GM11168 (cell line): Measurements from ENCODE around the gene ZNF384.
"Not testable (repeated sequence)": the region's sequence is repeated elsewhere in the genome, so short reads cannot be mapped to it uniquely, and the experiment has no call there.

Experiments used
- in situ Hi-C: fragments of 300-500 bp; cut with MboI; formaldehyde crosslinking; loops from one replicate; pipeline ENCODE4 v1.12.0; 2022; ENCODE audit warnings: low sequenced_read_pairs; ENCODE audit not compliant: unreplicated experiment

Gene ZNF384

DNA sequence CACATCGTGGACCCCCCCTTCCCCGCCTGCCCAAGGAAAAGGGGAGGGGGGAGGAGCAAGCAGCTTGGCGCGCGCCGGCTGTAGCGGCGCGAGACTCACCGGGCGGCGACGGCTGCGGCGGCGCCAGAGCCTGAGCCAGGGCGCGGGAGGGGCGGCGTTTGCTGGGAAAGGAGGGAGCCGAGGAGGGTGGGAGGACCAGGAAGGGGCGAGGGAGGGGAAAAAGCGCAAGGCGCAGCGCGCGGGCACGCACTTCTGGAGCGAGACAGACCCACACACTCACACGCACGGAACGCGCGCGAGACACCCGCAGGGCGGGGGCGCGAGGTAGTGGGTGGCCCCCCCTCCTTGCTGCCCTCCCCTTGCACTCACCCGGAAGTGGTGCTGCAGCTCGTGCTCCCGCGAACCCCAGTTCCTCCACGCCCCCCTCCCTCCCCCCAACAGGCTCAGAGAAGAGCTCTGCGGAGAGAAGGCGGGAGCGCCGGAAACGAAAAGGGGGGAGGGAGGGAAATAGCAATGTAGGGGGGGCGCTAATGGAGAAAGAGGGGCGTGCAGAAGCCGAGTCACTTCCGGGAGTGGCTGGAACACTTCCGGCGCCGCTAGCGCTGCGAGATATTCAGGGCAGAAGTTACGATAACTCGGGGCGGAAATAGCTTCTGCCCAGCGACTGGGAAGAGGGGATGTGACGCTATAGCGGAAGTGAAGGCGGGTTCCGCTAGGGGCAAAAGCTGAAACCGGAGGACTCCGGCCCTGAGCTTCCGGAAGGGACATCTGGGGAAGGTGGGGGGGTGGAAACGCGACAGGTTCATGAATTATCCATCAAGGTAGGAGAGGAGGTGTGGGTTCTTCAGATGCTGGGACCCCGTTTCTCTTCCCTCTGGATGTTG is at the start of gene ZNF384:
Gene ZNF384 (minus strand): TSS at position 377 of the 884 bp plus-strand sequence. CDS start 9,855 bp downstream, outside the sequence.
- in situ Hi-C loops = no loop called here

DNA sequence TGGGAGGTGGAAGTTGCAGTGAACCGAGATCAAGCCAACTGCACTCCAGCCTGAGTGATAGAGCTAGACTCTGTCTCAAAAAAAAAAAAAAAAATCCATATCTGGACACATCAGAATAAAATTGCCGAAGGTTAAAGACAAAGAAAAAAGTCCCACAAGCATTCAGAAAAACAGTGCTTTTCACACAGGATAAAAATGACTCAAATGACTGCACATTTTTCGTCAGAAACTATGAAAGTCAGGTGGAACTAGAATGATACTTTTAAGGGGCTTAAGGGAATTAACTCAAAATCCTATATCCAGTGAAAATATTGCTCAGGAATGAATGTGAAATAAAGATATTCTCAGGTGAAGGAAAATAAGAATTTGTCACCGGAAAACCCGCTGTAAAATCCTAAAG is 47.6 kb upstream of the ZNF384 start:
- in situ Hi-C loops = no loop called here

DNA sequence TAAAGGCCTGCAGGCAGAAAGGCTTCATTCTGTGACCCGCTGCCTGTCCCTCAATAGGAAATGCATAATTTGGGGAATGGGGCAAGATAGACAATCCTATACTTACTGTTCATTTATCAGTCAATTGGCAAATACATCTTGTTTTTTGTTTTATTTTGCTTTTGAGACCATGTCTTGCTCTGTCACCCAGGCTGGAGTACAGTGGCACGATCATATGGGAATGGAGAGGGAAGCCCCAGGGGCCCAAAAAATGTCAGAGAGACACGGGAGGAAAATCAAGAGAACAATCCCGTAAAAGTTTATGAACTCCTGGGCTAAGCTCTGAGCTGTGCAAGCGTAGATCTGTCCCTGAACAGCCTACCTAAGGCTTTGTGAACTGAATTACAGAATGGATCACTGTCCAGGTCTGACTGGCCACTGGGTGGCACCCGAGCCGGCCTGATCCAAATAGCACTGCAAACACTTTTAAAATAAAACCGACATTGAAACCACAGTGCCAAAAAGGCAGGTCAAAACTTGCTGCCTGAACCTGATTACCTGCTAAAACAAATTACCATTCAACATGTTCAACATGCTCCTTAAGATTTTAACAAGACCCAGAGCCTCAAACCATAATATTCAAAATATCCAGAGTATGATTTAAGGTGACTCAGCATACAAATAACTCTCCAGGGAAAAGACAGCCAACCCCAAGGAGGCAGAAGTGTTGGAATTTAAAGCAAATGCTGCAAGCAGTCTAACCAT is 46.4 kb upstream of the ZNF384 start:
- in situ Hi-C loops = no loop called here

DNA sequence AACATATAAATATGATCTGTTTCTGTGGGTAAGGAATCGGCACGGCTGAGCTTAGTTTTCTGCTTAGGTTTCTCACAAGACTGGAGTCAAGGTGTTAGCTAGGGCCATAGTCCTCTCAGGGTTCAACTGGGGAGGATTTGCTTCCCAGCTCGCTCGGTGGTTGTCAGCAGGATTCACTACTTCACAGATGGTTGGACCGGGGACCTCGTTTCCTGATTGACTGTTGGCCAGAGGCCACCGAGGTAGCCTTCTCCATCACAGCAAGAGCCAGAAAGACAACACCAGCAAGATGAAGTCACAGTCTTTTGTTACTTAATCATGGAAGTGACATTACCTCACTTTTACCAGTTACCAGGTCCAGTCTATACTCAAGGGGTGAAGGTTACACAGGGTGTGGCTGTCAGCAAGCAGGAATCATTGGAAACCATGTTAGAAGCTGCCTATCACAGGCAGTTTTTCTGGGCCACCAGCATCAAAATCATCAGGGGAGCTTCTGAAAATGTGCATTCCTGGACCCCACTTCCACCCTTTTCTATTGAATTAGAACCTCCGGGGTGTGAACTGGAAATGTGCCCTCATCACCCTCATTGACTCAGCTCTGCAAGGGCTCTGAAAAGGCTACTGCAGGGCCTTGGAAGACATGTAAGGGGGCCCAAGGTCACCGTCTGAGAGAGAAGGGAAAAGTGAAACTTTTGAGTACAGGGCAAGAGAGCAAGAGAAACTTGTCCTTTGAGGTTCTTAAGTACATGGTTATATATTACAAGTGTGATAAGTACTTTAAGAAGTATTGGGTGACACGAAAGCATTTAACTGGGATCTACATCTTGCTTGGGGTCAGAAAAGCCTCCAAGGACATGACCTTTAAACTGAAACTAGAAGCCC is 45.6 kb upstream of the ZNF384 start:
- in situ Hi-C loops = no loop called here

DNA sequence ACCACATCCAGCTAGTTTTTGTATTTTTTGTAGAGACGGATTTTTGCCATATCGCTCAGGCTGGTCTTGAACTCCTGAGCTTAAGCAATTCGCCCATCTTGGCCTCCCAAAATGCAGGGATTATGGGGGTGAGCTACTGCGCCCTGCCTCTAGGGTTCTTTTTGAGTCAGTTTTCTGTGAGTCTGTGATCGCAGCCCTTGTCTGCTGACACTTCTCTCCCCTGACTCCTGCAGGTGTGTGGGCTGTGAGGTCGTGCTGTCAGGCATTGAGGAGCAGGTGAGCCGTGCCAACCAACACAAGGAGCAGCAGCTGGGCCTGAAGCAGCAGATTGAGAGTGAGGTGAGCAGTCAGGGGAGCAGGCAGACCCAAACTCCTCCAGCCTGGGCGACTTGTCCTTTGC is 41.0 kb upstream of the ZNF384 start:
- in situ Hi-C loops = no loop called here

DNA sequence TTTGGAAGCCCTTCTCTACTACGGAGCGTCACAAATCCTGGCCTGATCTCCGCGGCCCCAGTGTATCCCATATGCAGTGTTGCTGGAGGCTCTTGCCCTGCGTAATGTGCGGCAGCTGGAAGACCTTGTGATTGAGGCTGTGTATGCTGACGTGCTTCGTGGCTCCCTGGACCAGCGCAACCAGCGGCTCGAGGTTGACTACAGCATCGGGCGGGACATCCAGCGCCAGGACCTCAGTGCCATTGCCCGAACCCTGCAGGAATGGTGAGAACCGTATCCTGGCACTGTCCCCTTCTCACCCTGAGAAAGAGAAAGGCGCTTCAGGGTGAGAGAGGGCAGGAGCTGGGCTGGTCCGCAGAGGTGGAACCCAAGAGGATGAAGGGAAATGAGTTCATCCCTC is 40.0 kb upstream of the ZNF384 start:
- in situ Hi-C loops = no loop called here

DNA sequence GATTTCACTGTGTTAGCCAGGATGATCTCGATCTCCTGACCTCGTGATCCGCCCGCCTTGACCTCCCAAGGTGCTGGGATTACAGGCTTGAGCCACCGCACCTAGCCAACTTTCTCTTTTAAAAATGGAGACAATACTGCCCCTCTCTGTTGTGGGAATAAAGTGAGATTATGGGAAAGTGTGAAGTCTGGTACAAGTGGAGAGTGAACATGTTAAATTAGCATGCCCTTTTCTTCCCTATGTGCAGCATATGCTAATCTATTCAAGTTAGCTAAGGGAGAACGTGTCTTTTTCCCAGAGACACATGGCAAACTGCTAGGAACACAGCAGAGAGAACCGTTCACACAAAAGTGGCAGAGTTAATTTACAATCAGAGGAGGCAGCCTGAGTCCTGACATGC is 36.2 kb upstream of the ZNF384 start:
- in situ Hi-C loops = no loop called here

DNA sequence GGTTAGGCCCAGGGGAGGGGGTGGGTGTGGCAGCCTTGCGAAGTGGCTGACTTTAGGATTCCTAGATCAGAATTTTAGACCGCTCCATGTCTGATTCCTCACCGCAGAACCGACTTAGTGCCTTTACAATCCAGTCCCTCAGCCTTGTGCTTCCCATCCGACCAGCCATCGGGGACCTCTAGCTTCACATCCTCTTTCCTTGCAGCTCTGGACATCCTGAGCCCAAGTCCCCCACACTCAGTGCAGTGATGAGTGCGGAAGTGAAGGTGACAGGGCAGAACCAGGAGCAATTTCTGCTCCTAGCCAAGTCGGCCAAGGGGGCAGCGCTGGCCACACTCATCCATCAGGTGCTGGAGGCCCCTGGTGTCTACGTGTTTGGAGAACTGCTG is 35.2 kb upstream of the ZNF384 start:
- in situ Hi-C loops = no loop called here

DNA sequence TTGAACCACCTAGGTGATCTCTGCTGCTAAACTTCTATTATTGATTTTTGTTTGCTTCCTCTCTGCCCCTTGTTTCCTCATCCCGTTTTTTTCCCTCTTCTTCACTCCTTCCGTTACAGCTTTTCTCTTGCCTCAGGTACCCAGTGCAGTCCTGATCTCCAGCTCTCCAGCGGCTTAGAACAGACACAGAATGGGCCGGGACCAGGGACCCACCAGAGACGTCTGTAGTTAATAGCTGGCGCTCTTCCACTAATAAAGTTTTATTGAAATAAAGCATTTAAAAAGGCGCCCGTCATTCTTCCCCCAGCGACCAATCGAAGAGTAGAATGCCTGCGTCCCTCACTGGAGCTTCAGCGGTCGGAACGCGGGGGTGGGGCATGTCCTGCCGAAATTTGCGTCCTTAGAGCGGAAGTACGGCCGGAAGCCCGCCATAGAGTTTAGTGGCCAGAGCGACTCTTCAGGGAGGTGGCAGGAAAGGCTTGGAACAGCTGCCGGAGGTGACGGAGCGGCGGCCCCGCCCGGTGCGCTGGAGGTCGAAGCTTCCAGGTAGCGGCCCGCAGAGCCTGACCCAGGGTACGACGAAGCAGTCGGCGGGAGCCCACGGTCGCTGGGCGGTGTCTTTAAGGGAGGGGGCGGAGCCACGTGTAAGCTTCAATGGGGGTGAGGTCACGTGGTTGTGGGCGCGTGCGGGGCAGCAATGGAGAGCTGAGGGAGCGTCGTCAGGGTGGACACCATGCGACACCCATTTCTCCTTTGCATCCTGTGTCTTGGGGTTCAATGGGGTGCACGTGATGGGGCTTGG is 34.6 kb upstream of the ZNF384 start, which contains the start of gene COPS7A:
Gene COPS7A (plus strand): TSS at position 440 of the 802 bp plus-strand sequence. CDS start 611 bp downstream, outside the sequence.
- in situ Hi-C loops = no loop called here

DNA sequence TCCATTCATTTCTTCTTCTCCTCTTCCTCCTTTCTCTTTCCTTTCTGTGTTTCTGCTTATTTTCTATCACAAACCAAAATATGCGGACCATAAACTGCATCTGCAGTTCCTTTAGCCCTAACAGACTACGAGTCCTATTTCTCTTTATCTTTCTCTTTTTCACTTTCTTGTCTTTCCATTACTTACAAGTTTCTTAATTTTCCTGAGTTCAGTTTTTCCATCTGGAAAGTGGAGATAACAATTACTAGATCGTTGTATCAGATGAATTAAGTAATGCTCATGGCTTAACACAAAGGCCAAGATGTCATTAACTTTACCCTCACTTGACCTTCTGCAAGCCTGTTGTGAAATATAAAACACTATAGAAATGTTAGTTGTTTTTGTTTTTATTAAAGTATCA is 33.7 kb upstream of the ZNF384 start:
- in situ Hi-C loops = no loop called here

DNA sequence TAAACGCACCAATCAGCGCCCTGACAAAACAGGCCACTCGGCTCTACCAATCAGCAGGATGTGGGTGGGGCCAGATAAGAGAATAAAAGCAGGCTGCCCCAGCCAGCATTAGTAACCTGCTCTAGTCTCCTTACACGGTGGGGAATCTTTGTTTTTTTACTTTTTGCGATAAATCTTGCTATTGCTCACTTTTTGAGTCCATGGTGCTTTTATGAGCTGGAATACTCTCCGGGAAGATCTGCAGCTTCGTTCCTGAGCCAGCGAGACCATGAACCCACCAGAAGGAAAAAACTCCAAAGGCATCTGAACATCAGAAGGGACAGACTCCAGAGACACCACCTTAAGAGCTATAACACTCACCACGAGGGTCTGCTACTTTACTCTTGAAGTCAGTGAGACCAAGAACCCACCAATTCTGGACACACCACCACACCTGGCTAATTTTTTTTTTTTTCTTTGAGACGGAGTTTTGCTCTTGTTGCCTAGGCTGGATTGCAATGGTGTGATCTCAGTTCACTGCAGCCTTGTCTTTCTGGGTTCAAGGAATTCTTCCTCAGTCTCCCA is 27.8 kb upstream of the ZNF384 start:
- in situ Hi-C loops = no loop called here

DNA sequence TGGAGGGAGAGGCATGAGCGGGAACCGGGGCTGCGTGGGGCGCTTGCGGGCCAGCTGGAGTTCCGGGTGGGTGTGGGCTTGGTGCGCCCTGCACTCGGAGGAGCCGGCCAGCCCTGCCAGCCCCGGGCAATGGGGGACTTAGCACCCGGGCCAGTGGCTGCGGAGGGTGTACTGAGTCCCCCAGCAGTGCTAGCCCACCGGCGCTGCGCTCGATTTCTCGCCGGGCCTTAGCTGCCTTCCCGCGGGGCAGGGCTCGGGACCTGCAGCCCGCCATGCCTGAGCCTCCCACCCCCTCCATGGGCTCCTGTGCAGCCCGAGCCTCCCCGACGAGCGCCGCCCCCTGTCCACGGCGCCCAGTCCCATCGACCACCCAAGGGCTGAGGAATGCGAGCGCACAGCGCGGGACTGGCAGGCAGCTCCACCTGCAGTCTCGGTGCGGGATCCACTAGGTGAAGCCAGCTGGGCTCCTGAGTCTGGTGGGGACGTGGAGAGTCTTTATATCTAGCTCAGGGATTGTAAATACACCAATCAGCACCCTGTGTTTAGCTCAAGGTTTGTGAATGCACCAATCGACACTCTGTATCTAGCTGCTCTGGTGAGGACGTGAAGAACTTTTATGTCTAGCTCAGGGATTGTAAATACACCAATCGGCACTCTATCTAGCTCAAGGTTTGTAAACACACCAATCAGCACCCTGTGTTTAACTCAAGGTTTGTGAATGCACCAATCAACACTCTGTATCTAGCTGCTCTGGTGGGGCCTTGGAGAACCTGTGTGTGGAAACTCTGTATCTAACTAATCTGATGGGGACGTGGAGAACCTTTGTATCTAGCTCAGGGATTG is 27.1 kb upstream of the ZNF384 start:
- in situ Hi-C loops = not testable (repeated sequence)

DNA sequence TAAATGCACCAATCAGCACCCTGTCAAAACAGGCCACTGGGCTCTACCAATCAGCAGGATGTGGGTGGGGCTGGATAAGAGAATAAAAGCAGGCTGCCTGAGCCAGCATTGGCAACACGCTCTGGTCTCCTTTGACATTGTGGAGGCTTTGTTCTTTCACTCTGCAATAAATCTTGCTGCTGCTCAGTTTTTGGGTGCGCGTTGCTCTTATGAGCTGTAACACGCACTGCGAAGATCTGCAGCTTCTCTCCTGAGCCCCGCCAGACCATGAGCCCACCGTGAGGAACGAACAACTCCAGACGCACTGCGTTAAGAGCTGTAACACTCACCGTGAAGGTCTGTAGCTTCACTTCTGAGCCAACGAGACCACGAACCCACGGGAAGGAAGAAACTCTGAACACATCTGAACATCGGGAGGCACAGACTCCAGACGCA is 19.8 kb upstream of the ZNF384 start:
- in situ Hi-C loops = no loop called here

DNA sequence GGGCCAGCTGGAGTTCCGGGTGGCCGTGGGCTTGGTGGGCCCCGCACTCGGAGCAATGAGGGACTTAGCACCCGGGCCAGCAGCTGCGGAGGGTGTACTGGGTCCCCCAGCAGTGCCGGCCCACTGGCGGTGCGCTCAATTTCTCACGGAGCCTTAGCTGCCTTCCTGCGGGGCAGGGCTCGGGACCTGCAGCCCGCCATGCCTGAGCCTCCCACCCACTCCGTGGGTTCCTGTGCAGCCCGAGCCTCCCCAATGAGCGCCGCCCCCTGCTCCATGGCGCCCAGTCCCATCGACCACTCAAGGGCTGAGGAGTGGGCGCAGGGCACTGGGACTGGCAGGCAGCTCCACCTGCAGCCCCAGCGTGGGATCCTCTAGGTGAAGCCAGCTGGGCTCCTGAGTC is 19.2 kb upstream of the ZNF384 start:
- in situ Hi-C loops = not testable (repeated sequence)

DNA sequence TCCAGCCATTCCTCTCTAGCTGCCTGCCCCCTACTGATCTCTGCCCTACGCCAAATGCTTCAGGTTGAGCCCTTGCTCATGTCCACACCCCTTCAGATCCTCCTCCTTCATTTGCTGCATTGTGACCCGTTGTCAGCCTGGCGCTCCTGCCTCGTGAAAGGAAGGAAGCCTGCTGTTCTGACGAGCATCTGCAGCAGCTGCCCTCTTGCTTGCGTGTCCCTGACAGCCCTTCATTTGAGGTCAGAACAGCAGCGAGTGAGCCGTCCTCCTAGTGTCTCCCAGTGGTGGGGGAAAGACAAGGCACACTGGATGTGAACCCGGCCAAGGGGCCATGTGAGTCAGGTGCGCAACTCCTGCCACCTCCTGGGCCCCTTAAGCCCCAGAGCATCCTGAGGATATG is 14.5 kb upstream of the ZNF384 start:
- in situ Hi-C loops = no loop called here

DNA sequence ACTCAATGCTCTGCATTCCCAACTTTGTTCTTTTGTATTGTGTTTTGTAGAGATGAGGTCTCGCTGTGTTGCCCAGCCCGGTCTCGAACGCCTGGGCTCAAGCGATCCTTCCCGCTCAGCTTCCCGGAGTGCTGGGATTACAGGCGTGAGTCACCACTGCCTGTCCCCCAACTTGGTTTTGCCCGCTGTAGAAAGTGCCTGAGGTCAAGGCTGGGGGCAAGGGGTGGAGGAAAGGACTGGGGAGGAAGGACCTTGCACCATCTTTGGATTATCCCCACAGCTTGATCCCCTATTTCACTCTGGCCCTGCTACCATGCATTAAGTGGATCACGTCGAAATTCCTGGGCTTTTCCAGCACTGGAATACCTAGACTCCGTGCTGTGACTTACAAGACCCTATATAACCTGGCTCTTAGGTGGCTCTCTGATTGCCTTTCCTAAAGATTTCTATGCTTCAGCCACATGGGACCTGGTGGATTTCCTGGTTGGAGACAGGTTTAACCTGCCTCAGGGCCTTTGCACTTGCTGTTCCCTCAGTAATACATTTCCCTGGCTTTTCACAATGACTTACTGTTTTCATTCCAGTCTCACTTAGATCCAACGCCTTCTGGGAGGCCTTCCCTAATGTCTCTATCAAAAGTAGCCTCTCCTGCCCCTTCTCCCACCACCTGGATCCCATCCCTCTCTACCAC is 12.0 kb upstream of the ZNF384 start:
- in situ Hi-C loops = no loop called here

DNA sequence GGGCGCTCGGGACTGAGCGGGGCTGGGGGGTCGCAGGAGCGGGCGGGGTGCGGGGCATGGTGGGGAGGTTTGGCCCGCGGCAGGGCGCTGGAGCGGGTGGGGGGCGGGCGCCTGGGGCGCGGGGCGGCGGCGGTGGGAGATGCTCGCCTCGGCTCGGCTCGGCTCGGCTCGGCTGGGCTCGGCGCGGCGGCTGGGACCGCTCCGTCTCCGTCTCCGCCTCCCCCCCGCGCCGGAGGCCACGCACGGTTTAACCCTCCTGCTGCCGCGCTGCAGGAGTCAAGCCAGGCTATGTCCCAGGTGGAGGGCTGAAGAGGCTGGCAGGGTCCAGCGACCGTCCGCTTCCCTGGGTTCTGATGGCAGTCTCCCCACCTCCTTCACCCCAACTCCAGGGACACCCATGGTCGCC is 11.5 kb upstream of the ZNF384 start, which contains the start of gene PIANP:
Gene PIANP (minus strand): TSS at position 170 of the 406 bp plus-strand sequence. CDS start 2,754 bp downstream, outside the sequence.
- in situ Hi-C loops = no loop called here
